Ammon's horn (tissue), 1 donor: Measurements from ENCODE around the gene FBXO9.
A peak's percentile ranks its signal among the peaks of the same experiment; 100 is the strongest.

Experiments
- DNase-seq: peaks from one replicate; pipeline ENCODE4 v3.0.0-alpha.2; 2016; ENCODE audit warnings: low spot score

FBXO9 gene

DNA sequence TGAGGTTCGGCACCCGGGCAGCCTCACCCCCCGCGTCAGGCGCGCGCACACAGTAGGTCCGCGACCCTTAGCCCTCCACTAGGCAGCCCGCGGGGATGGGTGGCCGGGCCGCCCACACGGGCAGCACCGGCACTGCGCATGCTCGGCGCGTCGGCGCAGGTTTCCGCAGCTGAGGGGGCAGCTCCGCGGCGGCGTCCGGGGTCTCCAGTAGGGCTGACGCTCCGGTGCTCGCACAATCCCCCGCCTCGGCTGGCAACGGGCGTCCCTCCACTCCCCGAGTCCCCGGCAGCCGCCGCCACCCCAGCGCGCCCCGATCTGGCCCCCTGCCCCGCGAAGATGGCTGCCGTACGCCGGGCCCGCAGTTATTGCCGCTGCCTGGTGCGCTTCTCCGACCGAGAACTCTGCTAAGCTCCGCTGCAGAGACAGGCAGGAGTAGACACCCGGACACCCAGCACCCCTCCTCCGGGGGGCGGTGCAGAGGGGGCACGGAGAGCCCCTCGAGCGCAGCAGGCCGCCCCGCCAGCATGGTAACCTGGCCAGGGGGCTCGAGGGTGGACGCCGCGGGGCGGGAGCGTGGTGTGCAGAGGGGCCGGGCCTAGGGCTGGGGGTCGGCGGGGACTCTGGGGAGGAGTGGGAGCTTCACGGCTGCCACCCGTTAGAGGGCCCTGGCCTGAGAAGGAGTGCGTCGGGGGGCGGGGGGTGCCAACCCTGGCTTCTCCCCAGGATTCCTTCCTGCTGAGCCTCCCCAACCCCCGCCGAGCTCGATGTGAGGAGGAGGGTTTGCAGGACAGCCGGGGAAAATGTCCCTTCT, at the start of gene FBXO9:
TSS of gene FBXO9 (plus strand) at position 139 of the 811 bp plus-strand sequence. CDS start at position 525, 386 bp downstream.
- DNase-seq: peak; percentile 84

GRCh38 chr6:53015486-53015885, 49.7 kb upstream of the FBXO9 start:
- DNase-seq: no peak

GRCh38 chr6:53018446-53018845, 46.8 kb upstream of the FBXO9 start:
- DNase-seq: peak; percentile 40

GRCh38 chr6:53020005-53020744, 45.0 kb upstream of the FBXO9 start:
- DNase-seq: no peak

DNA sequence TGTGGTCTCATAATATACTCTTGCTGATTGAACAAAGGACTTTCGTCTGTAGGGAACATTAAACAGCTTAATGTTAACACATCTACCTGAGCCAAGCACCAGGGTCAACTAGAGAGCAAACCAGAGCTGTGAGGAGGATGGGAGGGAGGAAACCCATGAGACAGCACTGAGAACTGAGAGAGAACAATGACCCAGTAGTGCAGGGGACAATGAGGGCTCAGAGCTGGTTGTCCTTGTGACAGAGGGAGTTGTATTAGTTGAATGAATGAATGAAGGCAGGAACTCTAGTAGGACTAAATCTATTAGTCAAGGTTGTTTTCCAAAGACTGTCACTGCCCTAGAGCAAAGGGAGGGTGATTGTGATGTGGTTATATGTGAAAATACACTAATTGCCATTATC, 41.9 kb upstream of the FBXO9 start:
- peak; percentile 88 for DNase-seq

DNA sequence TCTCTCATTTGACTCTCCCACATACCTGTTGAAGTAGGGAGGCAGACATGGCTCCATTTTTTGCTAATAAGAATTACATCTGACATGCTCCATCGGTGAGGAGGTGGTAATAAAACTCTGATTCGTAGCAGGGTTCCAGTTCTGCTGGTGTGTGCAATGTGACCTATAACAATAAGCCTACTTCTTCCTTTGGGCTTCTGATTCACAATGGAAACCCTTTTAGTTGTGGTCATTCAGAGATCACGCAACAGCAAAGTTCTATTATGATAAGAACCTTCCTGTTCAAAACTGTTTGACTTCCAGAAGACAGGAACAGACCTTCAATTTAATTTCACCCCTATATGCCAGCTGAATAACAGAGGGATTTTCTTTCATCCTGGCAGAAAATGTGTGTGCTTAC, 38.7 kb upstream of the FBXO9 start:
- DNase-seq: no peak

GRCh38 chr6:53027131-53027718, 38.0 kb upstream of the FBXO9 start:
- no peak for DNase-seq

DNA sequence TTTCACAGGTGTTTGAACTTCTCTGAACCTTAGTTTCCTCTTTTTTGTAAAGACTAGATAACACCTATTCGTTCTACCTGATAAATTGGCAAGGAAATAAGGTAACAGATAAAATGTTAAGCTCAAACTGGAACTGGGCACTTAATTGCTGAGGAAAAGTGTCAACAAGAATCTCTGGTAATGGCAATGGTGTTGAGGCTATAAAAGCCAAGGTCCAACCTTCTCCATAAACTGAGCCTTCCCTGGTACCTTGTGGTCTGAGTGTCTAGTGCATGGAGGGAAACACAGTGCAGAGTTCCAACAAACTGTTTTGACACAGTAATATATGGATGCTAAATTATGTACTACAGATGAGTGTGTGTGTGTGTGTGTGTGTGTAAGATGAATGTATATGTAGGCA, 36.7 kb upstream of the FBXO9 start:
- no peak for DNase-seq

DNA sequence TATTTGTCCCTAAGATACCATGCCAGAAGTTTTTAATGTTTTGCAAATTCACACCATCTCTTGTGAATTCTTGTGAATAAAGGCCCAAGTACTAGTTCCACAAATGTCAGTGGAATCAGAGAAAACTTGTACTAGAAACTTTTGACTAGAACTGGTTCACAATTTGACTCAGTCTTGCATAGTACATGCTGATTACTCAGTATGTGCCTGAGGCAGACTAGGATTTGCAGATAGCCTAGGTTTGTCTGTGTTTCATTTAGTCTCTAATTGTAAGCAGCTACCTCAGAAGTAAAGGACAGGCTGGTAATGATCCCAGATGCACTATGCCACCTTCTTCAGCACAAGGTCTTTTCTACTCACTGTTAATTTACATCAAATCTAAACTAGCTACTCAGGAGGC, 35.9 kb upstream of the FBXO9 start:
- DNase-seq: no peak

DNA sequence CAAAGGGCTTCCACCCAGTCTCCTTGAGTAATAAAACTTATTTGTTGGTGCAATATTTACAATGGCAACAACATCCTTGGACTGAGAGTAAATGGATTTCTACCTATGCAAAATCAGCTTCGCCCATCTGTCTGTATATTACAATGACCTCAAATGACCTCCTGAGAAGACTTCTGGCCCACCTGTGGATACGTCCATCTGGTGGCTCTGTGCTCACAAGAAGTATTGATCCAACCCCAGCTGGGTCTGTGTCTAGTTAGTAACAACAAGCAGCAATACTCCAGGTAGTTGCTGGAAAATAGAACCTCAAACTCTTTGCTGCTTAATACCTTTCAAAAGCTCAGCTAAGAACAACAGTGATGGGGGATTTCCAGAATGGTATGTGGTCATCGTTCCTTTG, 35.4 kb upstream of the FBXO9 start:
- DNase-seq: no peak

- DNase-seq: peak; percentile 45
These were observed 33.9 kb upstream of the FBXO9 start for GRCh38 chr6:53031281-53031680.

DNA sequence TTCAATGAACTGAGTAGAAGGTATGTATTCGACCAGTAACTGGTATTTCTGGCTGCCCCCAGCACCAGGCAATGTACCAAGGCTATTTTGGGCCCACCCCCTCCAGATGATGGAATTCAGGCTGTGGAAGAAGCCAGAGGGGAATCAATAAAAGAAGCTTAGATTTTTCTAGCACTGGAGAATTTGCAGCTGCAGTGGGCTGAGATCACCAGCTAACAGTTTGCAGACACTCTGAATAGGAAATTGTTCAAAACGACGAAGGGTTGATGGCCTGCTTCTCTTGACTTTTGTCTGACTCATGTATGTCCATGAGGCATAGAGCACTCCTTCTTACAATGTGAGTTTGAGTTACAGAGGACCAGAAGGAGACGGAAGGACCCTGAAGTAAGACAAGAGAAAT, 32.4 kb upstream of the FBXO9 start:
- DNase-seq: peak; percentile 79

- DNase-seq: no peak
These were observed 31.4 kb upstream of the FBXO9 start for GRCh38 chr6:53033764-53034163.

DNA sequence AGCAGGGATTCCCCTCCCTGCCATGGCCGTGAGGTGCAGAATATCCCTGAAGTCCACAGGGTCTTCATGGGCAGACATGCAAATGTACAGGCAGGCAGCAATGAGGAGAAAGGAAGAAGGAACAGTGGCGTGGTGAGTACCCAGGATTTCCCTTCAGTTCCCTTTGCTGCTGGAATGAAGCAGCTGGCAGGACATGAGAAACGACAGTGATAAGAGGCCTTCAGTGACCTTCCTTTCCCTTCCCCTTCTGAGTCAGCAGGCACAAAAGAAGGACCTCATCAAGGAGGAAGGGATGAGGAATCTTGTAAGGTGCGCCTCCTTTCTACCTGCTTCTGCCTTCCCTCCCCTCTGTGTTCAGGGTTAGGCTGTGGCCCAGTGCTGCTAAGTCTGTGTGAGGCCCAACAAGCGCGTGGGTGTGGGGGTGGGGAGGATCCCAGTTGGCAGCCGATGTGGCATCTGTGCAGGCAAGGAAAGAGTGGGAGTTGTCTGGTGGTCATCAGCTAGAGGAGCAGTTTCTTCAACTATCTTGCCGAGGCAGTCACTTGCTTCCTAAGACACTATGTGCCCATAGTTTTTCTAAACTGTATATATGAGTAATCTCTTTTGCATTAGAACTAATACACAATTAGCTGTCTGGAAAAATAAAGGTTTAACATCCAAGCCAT, 29.5 kb upstream of the FBXO9 start:
- DNase-seq: no peak

DNA sequence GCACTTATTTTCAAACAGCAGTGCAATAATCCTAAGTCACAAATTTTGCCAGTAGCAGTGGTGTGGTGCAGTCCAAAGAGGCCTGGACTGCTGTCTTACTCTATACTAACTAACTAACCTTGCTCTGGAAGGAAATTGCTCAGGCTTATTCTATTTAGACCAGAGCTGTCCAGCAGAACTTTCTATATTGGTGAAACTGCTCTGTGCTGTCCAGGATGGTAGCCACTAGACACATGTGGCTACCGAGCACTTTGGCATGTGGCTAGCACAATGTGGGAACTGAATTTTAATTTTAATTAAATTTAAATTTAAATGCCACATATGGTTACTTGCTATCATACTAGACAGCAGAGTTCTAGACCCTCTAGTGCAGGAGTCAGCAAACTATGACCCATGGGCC, 27.1 kb upstream of the FBXO9 start:
- no peak for DNase-seq

DNA sequence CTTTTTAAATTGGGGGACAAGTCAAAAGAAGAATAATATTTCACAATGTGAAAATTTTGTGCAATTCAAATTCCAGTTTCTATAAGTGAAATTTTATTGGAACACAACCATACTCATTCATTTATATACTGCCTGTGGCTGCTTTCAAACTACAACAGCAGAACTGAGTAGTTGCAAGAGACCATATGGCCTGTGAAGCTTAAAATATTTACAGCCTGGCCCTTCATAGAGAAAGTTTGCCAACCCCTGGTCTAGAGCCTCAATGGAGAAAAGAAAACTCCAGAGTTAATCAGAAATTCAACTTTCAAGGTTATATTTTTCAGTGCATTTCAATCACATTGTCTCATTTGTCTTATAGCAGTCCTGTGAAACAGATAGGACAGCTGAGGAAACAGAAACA, 26.6 kb upstream of the FBXO9 start:
- DNase-seq: no peak

- no peak for DNase-seq
These were observed 23.8 kb upstream of the FBXO9 start for GRCh38 chr6:53041356-53041755.

DNA sequence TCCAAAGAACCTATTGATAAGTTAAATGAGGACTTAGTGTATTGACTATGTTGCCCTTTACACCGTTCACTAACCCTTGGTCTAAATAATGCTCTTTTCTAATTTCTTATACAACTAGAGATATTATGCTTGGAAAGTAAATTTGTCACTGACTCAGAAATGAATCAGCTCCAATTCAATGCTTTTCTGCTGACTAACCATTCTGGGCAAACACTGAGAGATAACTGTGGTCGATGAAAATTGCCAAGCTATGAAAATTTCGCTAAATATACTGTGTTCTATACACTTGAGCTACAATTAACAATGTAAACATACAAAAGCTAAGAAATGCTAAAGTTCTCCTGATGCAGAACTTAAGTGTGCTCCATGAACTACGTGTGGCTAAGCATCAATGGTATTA, 23.1 kb upstream of the FBXO9 start:
- DNase-seq: no peak

GRCh38 chr6:53043581-53043980, 21.6 kb upstream of the FBXO9 start:
- no peak for DNase-seq

GRCh38 chr6:53044071-53044470, 21.1 kb upstream of the FBXO9 start:
- DNase-seq: no peak

DNA sequence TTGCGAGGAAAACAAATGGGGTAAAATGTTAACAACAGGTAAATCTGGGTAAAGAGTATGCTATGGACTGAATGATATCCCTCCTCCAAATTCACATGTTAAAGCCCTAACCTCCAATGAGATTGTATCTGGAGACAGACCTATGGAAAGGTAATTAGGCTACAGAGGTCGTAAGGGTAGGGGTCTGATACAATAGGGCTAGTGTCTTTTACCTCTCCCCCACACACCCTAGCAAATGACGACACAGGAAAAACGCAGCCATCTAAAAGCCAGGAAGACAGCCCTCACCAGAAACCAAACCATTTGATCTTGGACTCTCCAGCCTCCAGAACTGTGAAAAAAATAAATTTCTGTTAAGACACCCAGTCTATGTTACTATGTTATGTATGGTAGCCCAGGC, 20.6 kb upstream of the FBXO9 start:
- DNase-seq: no peak

- DNase-seq: no peak
These were observed 19.1 kb upstream of the FBXO9 start for GRCh38 chr6:53045891-53046673.
